PC-9 (cell line): Measurements from ENCODE around the gene CDRT15.
"Not testable (repeated sequence)": the region's sequence is repeated elsewhere in the genome, so short reads cannot be mapped to it uniquely, and the experiment has no call there.

ENCODE experiments used
- CTCF ChIP-seq: fragments of 200-600 bp; sonication (generic); conservative IDR thresholded peaks from 2 replicates; pipeline ENCODE4 v1.6.1; 2017; ENCODE audit warnings: mixed run types, antibody characterized with exemption, mild to moderate bottlenecking, moderate library complexity
- EZH2 ChIP-seq: fragments of 200-600 bp; sonication (generic); IDR thresholded peaks from 2 replicates; pipeline ENCODE4 v1.8.0; 2017; ENCODE audit warnings: antibody characterized with exemption, low read depth

GRCh38 chr17:14231187-14231586 is 5.5 kb downstream of the CDRT15 start:
- TF ChIP-seq CTCF, EZH2: not testable (repeated sequence)
